AG04449 (cell line): Measurements from ENCODE around the gene WWC2.

ENCODE experiments used
- CTCF ChIA-PET: fragments of 350-600 bp; formaldehyde crosslinking; extraction: SDS; loops from one replicate; lab custom pipeline; 2021; ENCODE audit warnings: antibody characterized with exemption; lab: Yijun Ruan, JAX
- POLR2A ChIA-PET: fragments of 400-600, 350-600 bp; formaldehyde crosslinking; extraction: SDS; loops from one replicate; lab custom pipeline; 2020; ENCODE audit warnings: antibody characterized with exemption, inconsistent platforms; lab: Yijun Ruan, JAX
- DNase-seq: peaks from one replicate; pipeline ENCODE4 v3.0.0-alpha.2; 2010; ENCODE audit warnings: low read depth, low spot score
- H3K4me3 ChIP-seq: 2 replicates; pipeline ENCODE4 v1.5.1; 2011; ENCODE audit warnings: low read depth, mild to moderate bottlenecking, control low read depth, low read length
- TF ChIP-seq, protein P1 (sequence below): IDR thresholded peaks from one replicate; pipeline ENCODE4 v1.5.1; 2011; ENCODE audit warnings: mild to moderate bottlenecking, moderate library complexity, low read length, control low read depth, inconsistent platforms; ENCODE audit not compliant: insufficient read depth; ENCODE audit errors: missing control alignments

WWC2 gene

GRCh38 chr4:183348136-183348535 is 249.1 kb downstream of the WWC2 start:
- ChIA-PET POLR2A (no interaction called here), CTCF (interaction anchor here (1.0 to 1.3 kb wide), 2 partner anchors 13 to 59 kb away, joined by 3 read pairs; no protein-coding TSS in a partner anchor)
- no peak for DNase-seq
- no peak overlapping the region for H3K4me3 ChIP-seq
- TF ChIP-seq, protein P1, sequence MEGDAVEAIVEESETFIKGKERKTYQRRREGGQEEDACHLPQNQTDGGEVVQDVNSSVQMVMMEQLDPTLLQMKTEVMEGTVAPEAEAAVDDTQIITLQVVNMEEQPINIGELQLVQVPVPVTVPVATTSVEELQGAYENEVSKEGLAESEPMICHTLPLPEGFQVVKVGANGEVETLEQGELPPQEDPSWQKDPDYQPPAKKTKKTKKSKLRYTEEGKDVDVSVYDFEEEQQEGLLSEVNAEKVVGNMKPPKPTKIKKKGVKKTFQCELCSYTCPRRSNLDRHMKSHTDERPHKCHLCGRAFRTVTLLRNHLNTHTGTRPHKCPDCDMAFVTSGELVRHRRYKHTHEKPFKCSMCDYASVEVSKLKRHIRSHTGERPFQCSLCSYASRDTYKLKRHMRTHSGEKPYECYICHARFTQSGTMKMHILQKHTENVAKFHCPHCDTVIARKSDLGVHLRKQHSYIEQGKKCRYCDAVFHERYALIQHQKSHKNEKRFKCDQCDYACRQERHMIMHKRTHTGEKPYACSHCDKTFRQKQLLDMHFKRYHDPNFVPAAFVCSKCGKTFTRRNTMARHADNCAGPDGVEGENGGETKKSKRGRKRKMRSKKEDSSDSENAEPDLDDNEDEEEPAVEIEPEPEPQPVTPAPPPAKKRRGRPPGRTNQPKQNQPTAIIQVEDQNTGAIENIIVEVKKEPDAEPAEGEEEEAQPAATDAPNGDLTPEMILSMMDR: no peak

DNA sequence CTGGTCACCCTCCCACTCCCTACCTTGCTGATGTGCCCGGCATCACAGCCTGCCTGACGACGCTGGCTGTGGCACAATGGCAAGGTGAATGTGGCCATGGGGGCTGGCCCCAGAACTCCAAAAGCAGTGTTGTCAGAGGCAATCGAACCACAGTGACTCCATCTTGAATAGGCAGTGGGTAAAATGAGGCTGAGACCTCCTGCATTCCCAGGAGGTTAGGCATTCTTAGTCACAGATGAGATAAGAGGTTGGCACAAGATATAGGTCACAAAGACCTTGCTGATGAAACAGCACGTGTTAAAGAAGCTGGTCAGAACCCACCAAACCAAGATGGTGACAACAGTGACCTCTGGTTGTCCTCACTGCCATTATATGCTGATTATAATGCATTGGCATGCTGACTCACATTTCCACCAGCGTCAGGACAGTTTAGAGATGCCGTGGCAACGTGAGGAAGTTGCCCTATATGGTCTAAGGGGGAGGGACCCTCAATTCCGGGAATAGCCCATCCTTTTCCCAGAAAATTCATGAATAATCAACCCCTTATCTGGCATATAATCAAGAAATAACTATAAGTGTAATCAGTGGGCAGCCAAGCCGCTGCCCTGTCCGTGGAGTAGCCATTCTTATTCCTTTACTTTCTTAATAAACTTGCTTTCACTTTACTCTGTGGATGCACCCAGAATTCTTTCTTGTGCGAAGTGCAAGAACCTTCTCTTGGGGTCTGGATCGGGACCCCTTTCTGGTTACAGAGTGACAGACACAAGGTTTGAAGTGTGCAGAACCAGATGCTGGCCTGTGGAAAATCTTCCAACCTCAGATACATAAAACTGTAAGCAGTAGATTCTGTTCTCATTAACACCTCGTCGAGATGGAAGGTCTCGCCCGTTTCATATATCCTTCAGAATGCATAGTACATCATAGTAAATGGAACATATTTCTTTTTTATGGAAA is 249.9 kb downstream of the WWC2 start:
- CTCF ChIA-PET: interaction anchor here (1.0 kb wide), 1 partner anchor 58 kb away, joined by 3 read pairs; no protein-coding TSS in a partner anchor
- TF ChIP-seq, protein P1: no peak
- POLR2A ChIA-PET: interaction anchor here (0.6 kb wide), 1 partner anchor 542 kb away, joined by 3 read pairs; no protein-coding TSS in a partner anchor
- peak overlapping the region; percentile 42 for H3K4me3 ChIP-seq
- peak; percentile 93 for DNase-seq

GRCh38 chr4:183349673-183350072 is 250.6 kb downstream of the WWC2 start:
- CTCF ChIA-PET: no interaction called here

GRCh38 chr4:183350317-183351071 is 251.4 kb downstream of the WWC2 start:
- ChIA-PET CTCF (interaction anchor here (1.1 to 1.5 kb wide), 2 partner anchors 57 to 412 kb away, joined by 3 to 4 read pairs; no protein-coding TSS in a partner anchor), POLR2A (no interaction called here)
- no peak overlapping the region for H3K4me3 ChIP-seq
- no peak for DNase-seq
- TF ChIP-seq, protein P1: no peak

More at GRCh38 chr4:183349673-183350072, 250.6 kb downstream of the WWC2 start:
- H3K4me3 ChIP-seq: peak overlapping the region; percentile 42
- DNase-seq: peak; percentile 60
- TF ChIP-seq, protein P1: no peak
- POLR2A ChIA-PET: no interaction called here

- POLR2A ChIA-PET: no interaction called here
Observed at GRCh38 chr4:183352546-183352945, 253.5 kb downstream of the WWC2 start.

More at GRCh38 chr4:183352546-183352945, 253.5 kb downstream of the WWC2 start:
- CTCF ChIA-PET: interaction anchor here (0.7 kb wide), 1 partner anchor 65 kb away, joined by 3 read pairs; no protein-coding TSS in a partner anchor
- TF ChIP-seq, protein P1: no peak
- H3K4me3 ChIP-seq: no peak overlapping the region
- DNase-seq: no peak
